Keratinocyte (primary cell): ENCODE results near the gene PDE11A. TPM values are rescaled to one million over a fixed set of nuclear protein-coding genes. Genes with fewer than 3 reads are reported as not detected.
A peak's percentile ranks its signal among the peaks of the same experiment; 100 is the strongest.

Experiments
- DNase-seq: peaks from one replicate; pipeline ENCODE4 v3.0.0-alpha.2; 2011; ENCODE audit warnings: low read depth, missing footprints, low spot score
- FAIRE-seq: peaks from 2 replicates; lab custom pipeline; 2011; peaks lifted over from hg19 to GRCh38; lab: Jason Lieb, UNC
- H2AFZ ChIP-seq: 2 replicates; pipeline ENCODE4 v1.6.0; 2012; ENCODE audit warnings: low read length, control low read depth, inconsistent platforms; ENCODE audit not compliant: control insufficient read depth
- H3K27ac ChIP-seq: 2 replicates; pipeline ENCODE4 v1.5.1; 2011; ENCODE audit warnings: low read length; ENCODE audit not compliant: control insufficient read depth, insufficient read depth
- H3K27me3 ChIP-seq: 3 replicates; pipeline ENCODE4 v1.6.0; 2011; ENCODE audit warnings: low read length; ENCODE audit not compliant: control insufficient read depth, insufficient read depth; ENCODE audit errors: extremely low read depth
- H3K36me3 ChIP-seq, 2 experiments: 2 replicates in 1 of 2; 3 replicates in 1 of 2; pipeline ENCODE4 v1.5.1; 2011; ENCODE audit warnings: low read length in 2 of 2, mild to moderate bottlenecking in 1 of 2; ENCODE audit not compliant: control insufficient read depth in 2 of 2, insufficient read depth in 2 of 2; ENCODE audit errors: extremely low read depth in 1 of 2
- H3K4me1 ChIP-seq: 3 replicates; pipeline ENCODE4 v1.5.1; 2011; ENCODE audit warnings: low read length; ENCODE audit not compliant: control insufficient read depth, insufficient read depth; ENCODE audit errors: extremely low read depth
- H3K4me2 ChIP-seq: 3 replicates; pipeline ENCODE4 v1.6.0; 2011; ENCODE audit warnings: low read depth, low read length; ENCODE audit not compliant: control insufficient read depth, insufficient read depth; ENCODE audit errors: extremely low read depth
- H3K4me3 ChIP-seq, 3 experiments: fragments of 200-600 bp in 1 of 3; sonication (generic) in 1 of 3; 2 replicates in 2 of 3; 3 replicates in 1 of 3; pipeline ENCODE4 v1.5.1; 2011 to 2016; ENCODE audit warnings: low read length in 3 of 3, mild to moderate bottlenecking in 3 of 3, control low read depth in 2 of 3, inconsistent platforms in 1 of 3, low read depth in 1 of 3, mixed read lengths in 1 of 3, mixed run types in 1 of 3, moderate library complexity in 1 of 3; ENCODE audit not compliant: control insufficient read depth in 2 of 3, insufficient read depth in 2 of 3; ENCODE audit errors: extremely low read depth in 1 of 3
- H3K79me2 ChIP-seq: 2 replicates; pipeline ENCODE4 v1.6.0; 2012; ENCODE audit warnings: low read length; ENCODE audit not compliant: control insufficient read depth, insufficient read depth
- H3K9ac ChIP-seq: 3 replicates; pipeline ENCODE4 v1.6.0; 2011; ENCODE audit warnings: low read length; ENCODE audit not compliant: control insufficient read depth, insufficient read depth; ENCODE audit errors: extremely low read depth
- H3K9me1 ChIP-seq: 3 replicates; pipeline ENCODE4 v1.6.0; 2011; ENCODE audit warnings: low read length; ENCODE audit not compliant: control insufficient read depth, insufficient read depth; ENCODE audit errors: extremely low read depth
- H3K9me3 ChIP-seq: 2 replicates; pipeline ENCODE4 v1.5.1; 2012; ENCODE audit warnings: low read depth, low read length; ENCODE audit not compliant: control insufficient read depth
- H4K20me1 ChIP-seq: 3 replicates; pipeline ENCODE4 v1.6.0; 2011; ENCODE audit warnings: low read length; ENCODE audit not compliant: control insufficient read depth, insufficient read depth; ENCODE audit errors: extremely low read depth
- CTCF ChIP-seq, 3 experiments: IDR thresholded peaks in 1 of 3; conservative IDR thresholded peaks in 1 of 3; optimal IDR thresholded peaks in 1 of 3; 2 replicates in 2 of 3; 3 replicates in 1 of 3; pipeline versions ENCODE3 to v1.5.1; 2011; ENCODE audit warnings: low read length in 3 of 3, mild to moderate bottlenecking in 3 of 3, moderate library complexity in 2 of 3, control low read depth in 1 of 3, inconsistent platforms in 1 of 3; ENCODE audit not compliant: insufficient read depth in 2 of 3; ENCODE audit errors: extremely low read depth in 1 of 3
- EZH2 ChIP-seq: IDR thresholded peaks from one replicate; pipeline ENCODE4 v1.6.1; 2012; ENCODE audit warnings: inconsistent platforms, mild to moderate bottlenecking, low read length, moderate library complexity
- dilution Hi-C: fragments of 300-500 bp; cut with MboI; formaldehyde crosslinking; loops from one replicate; pipeline ENCODE4 v1.7.0; 2020; ENCODE audit warnings: low sequenced_read_pairs; ENCODE audit not compliant: extremely low pct_ligation_motif_present
- polyA plus RNA-seq, 5 experiments: library from polyadenylated mRNA; depleted of rRNA in 3 of 5; stranded (reverse) in 3 of 5; stranded (forward) in 1 of 5; unstranded in 1 of 5; fragments of >200 nt; gene quantifications; 1 replicate in 1 of 5; 2 replicates in 3 of 5; 3 replicates in 1 of 5; pipeline versions ENCODE4 v1.2.1 to v1.2.3, GENCODE V29; 2011 to 2012; ENCODE audit warnings: missing spikeins in 2 of 5, low read depth in 1 of 5, low replicate concordance in 1 of 5

PDE11A gene
- polyA plus RNA-seq, 1 donor (not counting 4 experiments of a cell fraction or from before 2014, with no cell fraction given): 0.01 TPM

- Histone ChIP-seq H3K4me2 (no peak overlapping the region), H3K9me1 (no peaks in the 10 kb centered on the region), H3K4me3 (no peak overlapping the region), H3K9ac (no peak overlapping the region), H2AFZ (no peak overlapping the region), H4K20me1 (no peaks in the 10 kb centered on the region), H3K79me2 (no peaks in the 10 kb centered on the region), H3K27me3 (no peaks in the 10 kb centered on the region), H3K9me3 (no peaks in the 10 kb centered on the region), H3K36me3 (no peaks in the 10 kb centered on the region), H3K4me1 (no peaks in the 10 kb centered on the region), H3K27ac (no peak overlapping the region)
- TF ChIP-seq EZH2 (no peak), CTCF (optimal IDR thresholded peaks at IDR 0.05 in 1 of 3, IDR thresholded peaks at IDR 0.05 in 1 of 3, conservative IDR thresholded peaks at IDR 0.05 in 1 of 3; ENCODE audit: extremely low read depth in 1 of 3, insufficient read depth in 2 of 3, low read length in 3 of 3) (no peak)
- dilution Hi-C loops: no loop called here
- FAIRE-seq (no peak), DNase-seq (no peak)
These were observed 436.9 kb downstream of the PDE11A start for GRCh38 chr2:177635696-177636095.

GRCh38 chr2:177633910-177634294, 438.7 kb downstream of the PDE11A start:
- FAIRE-seq (no peak), DNase-seq (no peak)
- TF ChIP-seq EZH2: no peak
- TF ChIP-seq CTCF (optimal IDR thresholded peaks at IDR 0.05 in 1 of 3, IDR thresholded peaks at IDR 0.05 in 1 of 3, conservative IDR thresholded peaks at IDR 0.05 in 1 of 3; ENCODE audit: extremely low read depth in 1 of 3, insufficient read depth in 2 of 3, low read length in 3 of 3): no peak
- Histone ChIP-seq H3K4me3 (peak overlapping the region in 1 of 3 experiments; percentile 23), H3K9me1 (no peaks in the 10 kb centered on the region), H4K20me1 (no peaks in the 10 kb centered on the region), H3K79me2 (no peaks in the 10 kb centered on the region), H3K27ac (no peak overlapping the region), H3K4me1 (no peaks in the 10 kb centered on the region), H3K4me2 (peak overlapping the region; percentile 27), H3K9ac (no peak overlapping the region), H2AFZ (no peak overlapping the region), H3K9me3 (no peaks in the 10 kb centered on the region), H3K36me3 (no peaks in the 10 kb centered on the region), H3K27me3 (no peaks in the 10 kb centered on the region)
- dilution Hi-C loops: no loop called here
